ENCODE measurements around the gene CD1C. TPM values are rescaled to one million over a fixed set of nuclear protein-coding genes. Genes with fewer than 3 reads are reported as not detected.

The CD1C gene
- total RNA-seq: under 1 TPM; 0.32 to 0.98 TPM

- H3K9ac ChIP-seq (ENCODE audit: low read depth in 2 of 2, low read length in 2 of 2): no peak within 1 kb of the TSS
- H3K27me3 ChIP-seq: no peaks in the 10 kb centered on the region
- no peak within 1 kb of the TSS for H3K4me3 ChIP-seq
- no peaks in the 10 kb centered on the region for H3K9me3 ChIP-seq
- H3K36me3 ChIP-seq: no peaks in the 10 kb centered on the region
- intact Hi-C loops (cut with DNase I): no loop called here
- H3K27ac ChIP-seq: no peak within 1 kb of the TSS
- no peak for DNase-seq
- no peak for TF ChIP-seq CTCF (IDR thresholded peaks at IDR 0.05)
- H3K4me1 ChIP-seq: no peaks in the 10 kb centered on the region
Measured at GRCh38 chr1:158289811-158290210, at the start of gene CD1C. Gene CD1C, plus strand, starts transcription at chr1:158289923. Its CDS starts 142 bp downstream, at chr1:158290065.

GRCh38 chr1:158246650-158247049 is 43.1 kb upstream of the CD1C start:
- no peak overlapping the region for H3K9ac ChIP-seq (ENCODE audit: low read depth in 2 of 2, low read length in 2 of 2)
- DNase-seq: no peak
- intact Hi-C loops (cut with DNase I): no loop called here
- no peak for TF ChIP-seq CTCF (IDR thresholded peaks at IDR 0.05)
- no peaks in the 10 kb centered on the region for H3K9me3 ChIP-seq
- no peaks in the 10 kb centered on the region for H3K4me1 ChIP-seq
- H3K27ac ChIP-seq: no peak overlapping the region
- H3K27me3 ChIP-seq: no peaks in the 10 kb centered on the region
- H3K4me3 ChIP-seq: no peak overlapping the region
- no peaks in the 10 kb centered on the region for H3K36me3 ChIP-seq

- intact Hi-C loops (cut with DNase I): no loop called here
- Histone ChIP-seq H3K27me3 (no peaks in the 10 kb centered on the region), H3K4me3 (no peak overlapping the region), H3K9me3 (no peaks in the 10 kb centered on the region), H3K36me3 (no peaks in the 10 kb centered on the region), H3K9ac (ENCODE audit: low read depth in 2 of 2, low read length in 2 of 2) (no peak overlapping the region), H3K27ac (no peak overlapping the region), H3K4me1 (no peaks in the 10 kb centered on the region)
- no peak for TF ChIP-seq CTCF (IDR thresholded peaks at IDR 0.05)
- peak; percentile 50 for DNase-seq
Measured at GRCh38 chr1:158248118-158248517, 41.6 kb upstream of the CD1C start.

- Histone ChIP-seq H3K9ac (ENCODE audit: low read depth in 2 of 2, low read length in 2 of 2) (no peak overlapping the region), H3K9me3 (no peaks in the 10 kb centered on the region), H3K4me1 (no peaks in the 10 kb centered on the region), H3K27me3 (no peaks in the 10 kb centered on the region), H3K27ac (no peak overlapping the region), H3K4me3 (no peak overlapping the region), H3K36me3 (no peaks in the 10 kb centered on the region)
- intact Hi-C loops (cut with DNase I): no loop called here
- DNase-seq: no peak
- TF ChIP-seq CTCF (IDR thresholded peaks at IDR 0.05): no peak
Measured at GRCh38 chr1:158248771-158249170, 41.0 kb upstream of the CD1C start.

- DNase-seq: no peak
- no peak overlapping the region for H3K4me3 ChIP-seq
- no peaks in the 10 kb centered on the region for H3K36me3 ChIP-seq
- no peaks in the 10 kb centered on the region for H3K4me1 ChIP-seq
- TF ChIP-seq CTCF (IDR thresholded peaks at IDR 0.05): no peak
- H3K9ac ChIP-seq (ENCODE audit: low read depth in 2 of 2, low read length in 2 of 2): no peak overlapping the region
- H3K27me3 ChIP-seq: no peaks in the 10 kb centered on the region
- H3K9me3 ChIP-seq: no peaks in the 10 kb centered on the region
- no peak overlapping the region for H3K27ac ChIP-seq
- intact Hi-C loops (cut with DNase I): no loop called here
Measured at GRCh38 chr1:158249646-158250045, 40.1 kb upstream of the CD1C start.

- Histone ChIP-seq H3K27me3 (no peaks in the 10 kb centered on the region), H3K4me3 (no peak overlapping the region), H3K9ac (ENCODE audit: low read depth in 2 of 2, low read length in 2 of 2) (no peak overlapping the region), H3K9me3 (no peaks in the 10 kb centered on the region), H3K4me1 (no peaks in the 10 kb centered on the region), H3K27ac (no peak overlapping the region), H3K36me3 (no peaks in the 10 kb centered on the region)
- no peak for DNase-seq
- TF ChIP-seq CTCF (IDR thresholded peaks at IDR 0.05): no peak
- intact Hi-C loops (cut with DNase I): no loop called here
Measured at GRCh38 chr1:158251163-158251562, 38.6 kb upstream of the CD1C start.
